Omental fat pad (tissue), 4 donors: ENCODE measurements around the gene CRABP1. TPM values are rescaled to one million over a fixed set of nuclear protein-coding genes. Genes with fewer than 3 reads are reported as not detected.
"Not testable (repeated sequence)": the region's sequence is repeated elsewhere in the genome, so short reads cannot be mapped to it uniquely, and the experiment has no call there.

Experiments
- ATAC-seq: fragments of 150-250 bp; one replicate; pipeline ENCODE4 v1.9.1; 2016; ENCODE audit warnings: mild to moderate bottlenecking, moderate library complexity; ENCODE audit not compliant: low FRiP score
- DNase-seq: peaks from one replicate; pipeline ENCODE4 v3.0.0-alpha.2; 2019; ENCODE audit warnings: low spot score
- CTCF ChIP-seq, 3 donors: fragments of 450-650 bp; IDR thresholded peaks; one replicate each; pipeline ENCODE4 v1.5.1; 2016 to 2017; ENCODE audit warnings: antibody characterized with exemption in 3 of 3, mild to moderate bottlenecking in 3 of 3, moderate library complexity in 2 of 3
- total RNA-seq, 4 donors: library from RNA; depleted of rRNA; stranded (reverse); fragments of >200 nt; gene quantifications; one replicate each; pipeline ENCODE4 v1.1.0, GENCODE V29; 2016

CRABP1 gene
- total RNA-seq, 4 donors from 2014 or later = 1.6 TPM; not detected in 3

- no peak for TF ChIP-seq CTCF (IDR thresholded peaks at IDR 0.05)
- no peak for DNase-seq
- no peak for ATAC-seq
These were observed 29.9 kb downstream of the CRABP1 start for GRCh38 chr15:78370013-78370412.

GRCh38 chr15:78372880-78373279, 32.7 kb downstream of the CRABP1 start:
- TF ChIP-seq CTCF (IDR thresholded peaks at IDR 0.05) = no peak
- no peak for DNase-seq
- no peak for ATAC-seq

GRCh38 chr15:78374436-78375393, 34.6 kb downstream of the CRABP1 start:
- no peak for TF ChIP-seq CTCF (IDR thresholded peaks at IDR 0.05)
- DNase-seq = no peak

GRCh38 chr15:78380143-78380542, 40.0 kb downstream of the CRABP1 start:
- ATAC-seq = not testable (repeated sequence)

More at GRCh38 chr15:78374436-78375393, 34.6 kb downstream of the CRABP1 start:
- no peak for ATAC-seq

GRCh38 chr15:78382114-78382880, 42.1 kb downstream of the CRABP1 start:
- TF ChIP-seq CTCF (IDR thresholded peaks at IDR 0.05) = no peak
- DNase-seq = no peak
- ATAC-seq = no peak

More at GRCh38 chr15:78380143-78380542, 40.0 kb downstream of the CRABP1 start:
- not testable (repeated sequence) for DNase-seq

- DNase-seq = no peak
- ATAC-seq = no peak
- no peak for TF ChIP-seq CTCF (IDR thresholded peaks at IDR 0.05)
These were observed 44.5 kb downstream of the CRABP1 start for GRCh38 chr15:78384651-78385050.

GRCh38 chr15:78387246-78388037, 47.3 kb downstream of the CRABP1 start:
- DNase-seq (no peak), ATAC-seq (no peak)
- TF ChIP-seq CTCF (IDR thresholded peaks at IDR 0.05) = no peak
